Chondrocyte (in vitro differentiated cells): ENCODE results near the gene SAMD8. TPM values are rescaled to one million over a fixed set of nuclear protein-coding genes. Genes with fewer than 3 reads are reported as not detected.
"Not testable (repeated sequence)": the region's sequence is repeated elsewhere in the genome, so short reads cannot be mapped to it uniquely, and the experiment has no call there.

ENCODE experiments used
- DNase-seq: peaks from one replicate; pipeline ENCODE4 v3.0.0; 2021; ENCODE audit warnings: mixed read lengths, low spot score
- H3K27ac Mint-ChIP-seq: one replicate; pipeline ENCODE4 v1.8.0; 2021; ENCODE audit warnings: mild to moderate bottlenecking, moderate library complexity, mixed read lengths; ENCODE audit not compliant: unreplicated experiment
- H3K27me3 Mint-ChIP-seq: 2 replicates; pipeline ENCODE4 v1.8.0; 2021; ENCODE audit warnings: low read depth, mixed read lengths
- H3K36me3 Mint-ChIP-seq: 2 replicates; pipeline ENCODE4 v1.8.0; 2021; ENCODE audit warnings: low read depth, mixed read lengths
- H3K4me1 Mint-ChIP-seq: 2 replicates; pipeline ENCODE4 v1.8.0; 2021; ENCODE audit warnings: low read depth, mild to moderate bottlenecking, mixed read lengths
- H3K4me3 Mint-ChIP-seq: one replicate; pipeline ENCODE4 v1.8.0; 2021; ENCODE audit warnings: mild to moderate bottlenecking, moderate library complexity, mixed read lengths; ENCODE audit not compliant: unreplicated experiment
- H3K9me3 Mint-ChIP-seq: 2 replicates; pipeline ENCODE4 v1.8.0; 2021; ENCODE audit warnings: low read depth, mixed read lengths
- CTCF ChIP-seq: fragments of 200-600 bp; sonication (generic); IDR thresholded peaks from 2 replicates; pipeline ENCODE4 v1.5.0; 2021; ENCODE audit warnings: antibody characterized with exemption, mild to moderate bottlenecking, moderate library complexity
- total RNA-seq: library from RNA; stranded (reverse); gene quantifications from 3 replicates; pipeline ENCODE4 v1.2.1, GENCODE V29; 2021

The SAMD8 gene
- total RNA-seq, 1 donor from 2014 or later = 24.7 TPM

GRCh38 chr10:75103881-75104686 is 7.4 kb upstream of the SAMD8 start:
- Mint-ChIP-seq H3K9me3 (no peaks in the 10 kb centered on the region), H3K27me3 (no peaks in the 10 kb centered on the region), H3K27ac (no peak overlapping the region), H3K36me3 (no peaks in the 10 kb centered on the region), H3K4me3 (no peak overlapping the region), H3K4me1 (peaks cover 5% of the 10 kb centered on the region)
- TF ChIP-seq CTCF = no peak
- no peak for DNase-seq

- Mint-ChIP-seq H3K9me3 (no peaks in the 10 kb centered on the region), H3K4me1 (peaks cover 5% of the 10 kb centered on the region), H3K4me3 (no peak overlapping the region), H3K27ac (no peak overlapping the region), H3K27me3 (no peaks in the 10 kb centered on the region), H3K36me3 (no peaks in the 10 kb centered on the region)
- no peak for DNase-seq
- TF ChIP-seq CTCF = no peak
These were observed 6.6 kb upstream of the SAMD8 start for GRCh38 chr10:75104842-75105241.

GRCh38 chr10:75105576-75106197 is 5.8 kb upstream of the SAMD8 start:
- H3K9me3 Mint-ChIP-seq = no peaks in the 10 kb centered on the region
- H3K27ac Mint-ChIP-seq = no peak overlapping the region
- H3K4me1 Mint-ChIP-seq = peaks cover 5% of the 10 kb centered on the region

GRCh38 chr10:75106242-75106641 is 5.2 kb upstream of the SAMD8 start:
- Mint-ChIP-seq H3K4me1 (peaks cover 8% of the 10 kb centered on the region), H3K27me3 (no peaks in the 10 kb centered on the region), H3K36me3 (no peaks in the 10 kb centered on the region), H3K9me3 (no peaks in the 10 kb centered on the region), H3K4me3 (no peak overlapping the region), H3K27ac (peak overlapping the region; percentile 32)
- no peak for TF ChIP-seq CTCF
- DNase-seq = no peak

More at GRCh38 chr10:75105576-75106197, 5.8 kb upstream of the SAMD8 start:
- Mint-ChIP-seq H3K27me3 (no peaks in the 10 kb centered on the region), H3K36me3 (no peaks in the 10 kb centered on the region), H3K4me3 (no peak overlapping the region)
- TF ChIP-seq CTCF = no peak
- DNase-seq = no peak

GRCh38 chr10:75106891-75107290 is 4.6 kb upstream of the SAMD8 start:
- H3K36me3 Mint-ChIP-seq, H3K27me3 Mint-ChIP-seq, H3K4me1 Mint-ChIP-seq, H3K4me3 Mint-ChIP-seq, H3K27ac Mint-ChIP-seq, DNase-seq, H3K9me3 Mint-ChIP-seq: not testable (repeated sequence)
